Karpas-422 (cell line): ENCODE results near the gene RBM48. TPM values are rescaled to one million over a fixed set of nuclear protein-coding genes. Genes with fewer than 3 reads are reported as not detected.
"Not testable (repeated sequence)": the region's sequence is repeated elsewhere in the genome, so short reads cannot be mapped to it uniquely, and the experiment has no call there.

Experiments
- DNase-seq: peaks from one replicate; pipeline ENCODE4 v3.0.0-alpha.2; 2015
- H2AFZ ChIP-seq: fragments of 200-600 bp; sonication (generic); 2 replicates; pipeline ENCODE4 v1.6.1; 2014; ENCODE audit warnings: antibody characterized with exemption, low read length, mixed read lengths
- H3K27ac ChIP-seq: fragments of 200-600 bp; sonication (generic); 2 replicates; pipeline ENCODE4 v1.5.1; 2014; ENCODE audit warnings: mild to moderate bottlenecking, low read length, moderate library complexity
- H3K27me3 ChIP-seq: fragments of 200-600 bp; sonication (generic); 2 replicates; pipeline ENCODE4 v1.6.1; 2014; ENCODE audit warnings: low read length, mixed read lengths
- H3K36me3 ChIP-seq: fragments of 200-600 bp; sonication (generic); 2 replicates; pipeline ENCODE4 v1.6.1; 2014; ENCODE audit warnings: low read length, mixed read lengths; ENCODE audit not compliant: insufficient read depth
- H3K4me1 ChIP-seq: fragments of 200-600 bp; sonication (generic); 2 replicates; pipeline ENCODE4 v1.6.1; 2014; ENCODE audit warnings: mild to moderate bottlenecking, low read length, mixed read lengths
- H3K4me2 ChIP-seq: fragments of 200-600 bp; sonication (generic); 2 replicates; pipeline ENCODE4 v1.6.1; 2014; ENCODE audit warnings: low read length, low read depth, mild to moderate bottlenecking; ENCODE audit not compliant: poor library complexity, severe bottlenecking
- H3K4me3 ChIP-seq: fragments of 200-600 bp; sonication (generic); 2 replicates; pipeline ENCODE4 v1.5.1; 2014; ENCODE audit warnings: mild to moderate bottlenecking, antibody characterized with exemption, low read length, mixed read lengths
- H3K79me2 ChIP-seq: fragments of 200-600 bp; sonication (generic); 2 replicates; pipeline ENCODE4 v1.6.1; 2014; ENCODE audit warnings: mild to moderate bottlenecking, low read length, mixed read lengths
- H3K9ac ChIP-seq: fragments of 200-600 bp; sonication (generic); 2 replicates; pipeline ENCODE4 v1.6.0; 2014; ENCODE audit warnings: low read length
- H3K9me2 ChIP-seq: fragments of 200-600 bp; sonication (generic), shearing (Covaris generic); replicated peaks from 2 replicates; pipeline ENCODE4 v1.6.0; 2014; ENCODE audit warnings: mild to moderate bottlenecking, low read length, moderate library complexity; ENCODE audit not compliant: insufficient read depth
- H3K9me3 ChIP-seq: fragments of 300-700, 200-600 bp; sonication (generic); 2 replicates; pipeline ENCODE4 v1.6.1; 2014; ENCODE audit warnings: low read length, mixed read lengths
- H4K20me1 ChIP-seq: fragments of 200-600 bp; sonication (generic); 2 replicates; pipeline ENCODE4 v1.6.1; 2014; ENCODE audit warnings: mild to moderate bottlenecking, antibody characterized with exemption, low read length, low read depth; ENCODE audit not compliant: insufficient read depth
- total RNA-seq: library from RNA; depleted of rRNA; stranded (reverse); fragments of >200 nt; shearing (Covaris generic); gene quantifications from 2 replicates; pipeline ENCODE4 v1.2.3, GENCODE V29; 2014; ENCODE audit warnings: low replicate concordance

RBM48 gene
- total RNA-seq, 1 experiment from 2014 or later, result 8.5 TPM

GRCh38 chr7:92520024-92520423 lies 8.6 kb upstream of the RBM48 start:
- Histone ChIP-seq H3K36me3 (peaks cover 30% of the 10 kb centered on the region), H3K27me3 (no peaks in the 10 kb centered on the region), H4K20me1 (no peaks in the 10 kb centered on the region), H3K27ac (no peak overlapping the region), H3K9me2 (no peaks in the 10 kb centered on the region), H3K79me2 (peaks cover 48% of the 10 kb centered on the region), H2AFZ (no peak overlapping the region), H3K4me2 (no peak overlapping the region), H3K4me1 (no peaks in the 10 kb centered on the region; the same call in 1 of the 2 replicates), H3K4me3 (no peak overlapping the region), H3K9ac (no peak overlapping the region), H3K9me3 (no peaks in the 10 kb centered on the region)
- DNase-seq, result no peak

- H3K9me3 ChIP-seq, result no peaks in the 10 kb centered on the region
- H2AFZ ChIP-seq, result no peak overlapping the region
- peaks cover 17% of the 10 kb centered on the region; the same call in 1 of the 2 replicates for H3K36me3 ChIP-seq
- H3K9me2 ChIP-seq, result no peaks in the 10 kb centered on the region
- no peak overlapping the region for H3K27ac ChIP-seq
- H3K9ac ChIP-seq, result no peak overlapping the region
- no peak for DNase-seq
- no peaks in the 10 kb centered on the region for H4K20me1 ChIP-seq
- H3K4me2 ChIP-seq, result no peak overlapping the region
- no peak overlapping the region for H3K4me3 ChIP-seq
- no peaks in the 10 kb centered on the region for H3K27me3 ChIP-seq
- peaks cover 19% of the 10 kb centered on the region for H3K4me1 ChIP-seq
- peaks cover 77% of the 10 kb centered on the region for H3K79me2 ChIP-seq
Measured at GRCh38 chr7:92523110-92523509, 5.5 kb upstream of the RBM48 start.

- H3K9me2 ChIP-seq, result no peaks in the 10 kb centered on the region
- H2AFZ ChIP-seq, result peak overlapping the region; percentile 61
- H4K20me1 ChIP-seq, result no peaks in the 10 kb centered on the region
- H3K4me1 ChIP-seq, result peaks cover 27% of the 10 kb centered on the region
- no peaks in the 10 kb centered on the region for H3K9me3 ChIP-seq
- H3K79me2 ChIP-seq, result peaks cover 73% of the 10 kb centered on the region
- no peaks in the 10 kb centered on the region for H3K27me3 ChIP-seq
- H3K9ac ChIP-seq, result peak overlapping the region; percentile 95
- peaks cover 21% of the 10 kb centered on the region for H3K36me3 ChIP-seq
- peak; percentile 87 for DNase-seq
- H3K4me3 ChIP-seq, result peak overlapping the region; percentile 78
- H3K27ac ChIP-seq, result peak overlapping the region; percentile 90
- H3K4me2 ChIP-seq, result peak overlapping the region; percentile 90
Measured at GRCh38 chr7:92527300-92528187, 1.1 kb upstream of the RBM48 start.

- Histone ChIP-seq H3K9me2 (no peaks in the 10 kb centered on the region), H3K27me3 (no peaks in the 10 kb centered on the region), H3K4me3 (peak overlapping the region; percentile 78), H3K4me1 (peaks cover 27% of the 10 kb centered on the region), H3K9me3 (no peaks in the 10 kb centered on the region), H3K4me2 (peak overlapping the region; percentile 93), H3K36me3 (peaks cover 35% of the 10 kb centered on the region), H3K27ac (no peak overlapping the region), H3K9ac (peak overlapping the region; percentile 75), H2AFZ (no peak overlapping the region), H4K20me1 (no peaks in the 10 kb centered on the region), H3K79me2 (peaks cover 62% of the 10 kb centered on the region)
- no peak for DNase-seq
Measured at GRCh38 chr7:92528958-92529264, 316 bp downstream of the RBM48 start.

GRCh38 chr7:92534572-92534971 lies 6.0 kb downstream of the RBM48 start:
- Histone ChIP-seq H3K4me1 (peaks cover 3% of the 10 kb centered on the region), H3K4me2 (no peak overlapping the region), H2AFZ (no peak overlapping the region), H3K9me3 (no peaks in the 10 kb centered on the region), H3K79me2 (peaks cover 18% of the 10 kb centered on the region), H4K20me1 (no peaks in the 10 kb centered on the region), H3K27me3 (no peaks in the 10 kb centered on the region), H3K27ac (no peak overlapping the region), H3K9me2 (no peaks in the 10 kb centered on the region), H3K9ac (no peak overlapping the region), H3K4me3 (no peak overlapping the region), H3K36me3 (peaks cover 65% of the 10 kb centered on the region)
- no peak for DNase-seq

- H3K4me3 ChIP-seq, H2AFZ ChIP-seq, H3K9ac ChIP-seq, H3K9me2 ChIP-seq, H3K9me3 ChIP-seq, H3K27ac ChIP-seq, H3K79me2 ChIP-seq, H3K4me1 ChIP-seq, H3K4me2 ChIP-seq, H3K27me3 ChIP-seq, DNase-seq, H4K20me1 ChIP-seq, H3K36me3 ChIP-seq: not testable (repeated sequence)
Measured at GRCh38 chr7:92543542-92543941, 14.9 kb downstream of the RBM48 start.

- H3K9ac ChIP-seq, H3K9me3 ChIP-seq, H3K79me2 ChIP-seq, H3K4me3 ChIP-seq, H3K27ac ChIP-seq, H3K27me3 ChIP-seq, H3K9me2 ChIP-seq, H3K36me3 ChIP-seq, H3K4me1 ChIP-seq, H2AFZ ChIP-seq, H3K4me2 ChIP-seq, DNase-seq, H4K20me1 ChIP-seq: not testable (repeated sequence)
Measured at GRCh38 chr7:92545116-92545515, 16.5 kb downstream of the RBM48 start.

- H3K9ac ChIP-seq, result no peak overlapping the region
- no peaks in the 10 kb centered on the region for H3K27me3 ChIP-seq
- H3K27ac ChIP-seq, result no peak overlapping the region
- H3K36me3 ChIP-seq, result no peaks in the 10 kb centered on the region
- no peak overlapping the region for H3K4me3 ChIP-seq
- H2AFZ ChIP-seq, result no peak overlapping the region
- no peak for DNase-seq
- no peaks in the 10 kb centered on the region for H4K20me1 ChIP-seq
- no peaks in the 10 kb centered on the region for H3K9me2 ChIP-seq
- H3K4me2 ChIP-seq, result no peak overlapping the region
- H3K79me2 ChIP-seq, result no peaks in the 10 kb centered on the region
- H3K4me1 ChIP-seq, result no peaks in the 10 kb centered on the region
- no peaks in the 10 kb centered on the region for H3K9me3 ChIP-seq
Measured at GRCh38 chr7:92546856-92547497, 18.4 kb downstream of the RBM48 start.
